PC-3 (cell line): ENCODE data around the gene C1QTNF6. TPM values are rescaled to one million over a fixed set of nuclear protein-coding genes. Genes with fewer than 3 reads are reported as not detected.

Source experiments
- ATAC-seq: fragments of 200-7000 bp; cut with Tn5 transposase; 2 replicates; pipeline ENCODE4 v1.9.1; 2020; ENCODE audit warnings: mild to moderate bottlenecking, moderate library complexity
- BruUV-seq: library from RNA; stranded (reverse); fragments of 400-500 nt; replicated peaks from 2 replicates; lab custom pipeline; 2021; lab: Mats Ljungman, UMichigan
- CTCF ChIA-PET: fragments of 300-600 bp; sonication (Branson Sonifier 250); formaldehyde crosslinking; loops from one replicate; lab custom pipeline; 2022; ENCODE audit warnings: antibody characterized with exemption; lab: Charles Lee
- POLR2A ChIA-PET: fragments of 300-600 bp; sonication (Branson Sonifier 250); formaldehyde crosslinking; loops from one replicate; lab custom pipeline; 2022; ENCODE audit warnings: antibody characterized with exemption; ENCODE audit not compliant: unreplicated experiment; lab: Charles Lee
- DNase-seq: peaks from one replicate; pipeline ENCODE4 v3.0.0-alpha.2; 2015
- H2AFZ ChIP-seq: fragments of 300-600 bp; sonication (generic); 2 replicates; pipeline ENCODE4 v1.6.0; 2016; ENCODE audit warnings: antibody characterized with exemption, low read length
- H3F3A ChIP-seq: fragments of 300-600 bp; sonication (generic); one replicate; pipeline ENCODE4 v1.6.0; 2017; ENCODE audit warnings: antibody characterized with exemption, low read length, control low read depth, mild to moderate bottlenecking; ENCODE audit not compliant: unreplicated experiment
- H3K27ac ChIP-seq: fragments of 300-600 bp; sonication (generic); 2 replicates; pipeline ENCODE4 v1.5.1; 2016; ENCODE audit warnings: mild to moderate bottlenecking, low read length
- H3K27me3 ChIP-seq: fragments of 300-600 bp; sonication (generic); 2 replicates; pipeline ENCODE4 v1.6.1; 2016; ENCODE audit warnings: low read length, mixed read lengths
- H3K36me3 ChIP-seq: fragments of 300-600 bp; sonication (generic); 2 replicates; pipeline ENCODE4 v1.6.1; 2016; ENCODE audit warnings: low read depth, mixed run types, low read length, mixed read lengths
- H3K4me1 ChIP-seq: fragments of 300-600 bp; sonication (generic); 2 replicates; pipeline ENCODE4 v1.5.1; 2016; ENCODE audit warnings: low read length; ENCODE audit not compliant: insufficient read depth
- H3K4me2 ChIP-seq: fragments of 300-600 bp; sonication (generic); 2 replicates; pipeline ENCODE4 v1.6.0; 2016; ENCODE audit warnings: low read length
- H3K4me3 ChIP-seq: fragments of 300-600 bp; sonication (generic); 2 replicates; pipeline ENCODE4 v1.5.1; 2016; ENCODE audit warnings: mild to moderate bottlenecking, low read length, mixed read lengths
- H3K79me2 ChIP-seq: fragments of 300-600 bp; sonication (generic); 2 replicates; pipeline ENCODE4 v1.6.1; 2017; ENCODE audit warnings: low read length, mixed read lengths
- H3K9ac ChIP-seq: fragments of 300-600 bp; sonication (generic); 2 replicates; pipeline ENCODE4 v1.6.0; 2016; ENCODE audit warnings: mild to moderate bottlenecking, low read length
- H3K9me2 ChIP-seq: fragments of 300-600 bp; sonication (generic); replicated peaks from 2 replicates; pipeline ENCODE4 v1.6.1; 2016; ENCODE audit warnings: mixed run types, low read length, mixed read lengths
- H3K9me3 ChIP-seq: fragments of 300-600 bp; sonication (generic); 2 replicates; pipeline ENCODE4 v1.6.1; 2016; ENCODE audit warnings: low read length, mixed read lengths
- H4K20me1 ChIP-seq: fragments of 300-600 bp; sonication (generic); 2 replicates; pipeline ENCODE4 v1.6.1; 2016; ENCODE audit warnings: low read length, mixed read lengths
- CTCF ChIP-seq: fragments of 300-600 bp; sonication (generic); conservative IDR thresholded peaks from 2 replicates; pipeline ENCODE4 v1.5.1; 2017; ENCODE audit warnings: antibody characterized with exemption, low read depth, mild to moderate bottlenecking, low read length
- EZH2 ChIP-seq: fragments of 300-600 bp; sonication (generic); IDR thresholded peaks from one replicate; pipeline ENCODE4 v1.6.1; 2017; ENCODE audit warnings: antibody characterized with exemption, mild to moderate bottlenecking, low read length; ENCODE audit not compliant: unreplicated experiment
- EZH2phosphoT487 ChIP-seq: fragments of 300-600 bp; sonication (generic); IDR thresholded peaks from 2 replicates; pipeline ENCODE4 v1.6.1; 2018; ENCODE audit warnings: mild to moderate bottlenecking, antibody characterized with exemption, low read length, borderline replicate concordance
- intact Hi-C: fragments of 100-400 bp; cut with micrococcal nuclease; formaldehyde crosslinking; loops from 2 replicates; pipeline ENCODE4 v1.9.0; 2023
- total RNA-seq: library from RNA; depleted of rRNA; stranded (reverse); fragments of >200 nt; gene quantifications from 2 replicates; pipeline ENCODE4 v1.2.3, GENCODE V29; 2014

Gene C1QTNF6
- total RNA-seq, 1 experiment from 2014 or later = 3.8 TPM

GRCh38 chr22:37138849-37139561, 49.0 kb downstream of the C1QTNF6 start:
- Histone ChIP-seq H3F3A (no peaks in the 10 kb centered on the region), H3K36me3 (no peaks in the 10 kb centered on the region), H2AFZ (no peak overlapping the region), H3K27ac (no peak overlapping the region), H3K4me3 (no peak overlapping the region), H3K9me3 (no peaks in the 10 kb centered on the region), H4K20me1 (no peaks in the 10 kb centered on the region), H3K79me2 (no peaks in the 10 kb centered on the region), H3K27me3 (no peaks in the 10 kb centered on the region), H3K9ac (no peak overlapping the region), H3K4me1 (no peaks in the 10 kb centered on the region), H3K9me2 (no peaks in the 10 kb centered on the region), H3K4me2 (no peak overlapping the region)
- BruUV-seq = no TSS peak
- ChIA-PET CTCF (no interaction called here), POLR2A (no interaction called here)
- no peak for TF ChIP-seq CTCF
- no peak for TF ChIP-seq EZH2phosphoT487
- TF ChIP-seq EZH2 = no peak
- no peak for ATAC-seq
- intact Hi-C loops = no loop called here
- DNase-seq = no peak

GRCh38 chr22:37137903-37138665, 50.0 kb downstream of the C1QTNF6 start:
- ChIA-PET POLR2A (no interaction called here), CTCF (no interaction called here)
- H3K27ac ChIP-seq = no peak overlapping the region
- H2AFZ ChIP-seq = no peak overlapping the region
- intact Hi-C loops = no loop called here
- no peaks in the 10 kb centered on the region for H3F3A ChIP-seq
- H3K4me2 ChIP-seq = no peak overlapping the region
- H3K4me3 ChIP-seq = no peak overlapping the region
- no peaks in the 10 kb centered on the region for H3K4me1 ChIP-seq
- no peaks in the 10 kb centered on the region for H3K9me2 ChIP-seq
- DNase-seq (no peak), ATAC-seq (no peak)
- no peaks in the 10 kb centered on the region for H3K9me3 ChIP-seq
- no TSS peak for BruUV-seq
- no peaks in the 10 kb centered on the region for H3K79me2 ChIP-seq
- H4K20me1 ChIP-seq = no peaks in the 10 kb centered on the region
- no peak overlapping the region for H3K9ac ChIP-seq
- no peaks in the 10 kb centered on the region for H3K27me3 ChIP-seq
- H3K36me3 ChIP-seq = no peaks in the 10 kb centered on the region
- TF ChIP-seq CTCF (no peak), EZH2phosphoT487 (no peak), EZH2 (no peak)

- no peaks in the 10 kb centered on the region for H4K20me1 ChIP-seq
- H3K79me2 ChIP-seq = no peaks in the 10 kb centered on the region
- no peaks in the 10 kb centered on the region for H3K4me1 ChIP-seq
- no TSS peak for BruUV-seq
- H3F3A ChIP-seq = no peaks in the 10 kb centered on the region
- CTCF ChIA-PET = no interaction called here
- no peak for TF ChIP-seq CTCF
- no peak for TF ChIP-seq EZH2phosphoT487
- no peak for TF ChIP-seq EZH2
- no peaks in the 10 kb centered on the region for H3K9me3 ChIP-seq
- H3K27ac ChIP-seq = no peak overlapping the region
- no peak for ATAC-seq
- DNase-seq = no peak
- no peak overlapping the region for H3K9ac ChIP-seq
- H3K27me3 ChIP-seq = no peaks in the 10 kb centered on the region
- H3K9me2 ChIP-seq = no peaks in the 10 kb centered on the region
- H3K4me3 ChIP-seq = no peak overlapping the region
- POLR2A ChIA-PET = no interaction called here
- H3K36me3 ChIP-seq = no peaks in the 10 kb centered on the region
- intact Hi-C loops = no loop called here
- H3K4me2 ChIP-seq = no peak overlapping the region
- no peak overlapping the region for H2AFZ ChIP-seq
Measured at GRCh38 chr22:37137131-37137530, 50.9 kb downstream of the C1QTNF6 start.
